ENCODE measurements around the gene MDN1.

DNA sequence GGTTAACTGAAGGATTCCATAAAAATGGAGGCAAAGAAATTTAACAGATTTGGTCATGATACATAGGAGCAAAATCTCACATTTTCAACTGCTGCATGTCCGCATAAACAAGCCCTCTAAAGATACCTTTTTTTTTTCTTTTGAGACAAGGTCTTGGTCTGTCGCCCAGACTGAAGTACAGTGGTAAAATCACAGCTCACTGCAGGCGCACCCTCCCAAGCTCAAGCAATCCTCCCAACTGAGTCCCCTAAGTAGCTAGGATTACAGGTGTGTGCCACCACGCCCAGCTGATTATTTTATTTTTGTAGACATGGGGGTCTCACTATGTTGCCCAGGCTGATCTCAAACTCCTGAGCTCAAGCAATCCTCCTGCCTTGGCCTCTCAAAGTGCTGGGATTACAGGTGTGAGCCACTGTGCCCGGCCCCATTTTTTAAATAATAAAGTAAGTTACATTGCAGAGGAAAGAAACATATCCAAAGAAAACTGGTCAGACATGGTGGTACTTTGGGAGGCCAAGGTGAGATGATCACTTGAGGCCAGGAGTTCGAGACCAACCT lies 13.7 kb downstream of the MDN1 start:
- no peak for TF ChIP-seq POLR2A (IDR thresholded peaks at IDR 0.05)
- TF ChIP-seq, protein P1, sequence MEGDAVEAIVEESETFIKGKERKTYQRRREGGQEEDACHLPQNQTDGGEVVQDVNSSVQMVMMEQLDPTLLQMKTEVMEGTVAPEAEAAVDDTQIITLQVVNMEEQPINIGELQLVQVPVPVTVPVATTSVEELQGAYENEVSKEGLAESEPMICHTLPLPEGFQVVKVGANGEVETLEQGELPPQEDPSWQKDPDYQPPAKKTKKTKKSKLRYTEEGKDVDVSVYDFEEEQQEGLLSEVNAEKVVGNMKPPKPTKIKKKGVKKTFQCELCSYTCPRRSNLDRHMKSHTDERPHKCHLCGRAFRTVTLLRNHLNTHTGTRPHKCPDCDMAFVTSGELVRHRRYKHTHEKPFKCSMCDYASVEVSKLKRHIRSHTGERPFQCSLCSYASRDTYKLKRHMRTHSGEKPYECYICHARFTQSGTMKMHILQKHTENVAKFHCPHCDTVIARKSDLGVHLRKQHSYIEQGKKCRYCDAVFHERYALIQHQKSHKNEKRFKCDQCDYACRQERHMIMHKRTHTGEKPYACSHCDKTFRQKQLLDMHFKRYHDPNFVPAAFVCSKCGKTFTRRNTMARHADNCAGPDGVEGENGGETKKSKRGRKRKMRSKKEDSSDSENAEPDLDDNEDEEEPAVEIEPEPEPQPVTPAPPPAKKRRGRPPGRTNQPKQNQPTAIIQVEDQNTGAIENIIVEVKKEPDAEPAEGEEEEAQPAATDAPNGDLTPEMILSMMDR (IDR thresholded peaks at IDR 0.05): no peak
